Measurements from ENCODE around the gene HP.

DNA sequence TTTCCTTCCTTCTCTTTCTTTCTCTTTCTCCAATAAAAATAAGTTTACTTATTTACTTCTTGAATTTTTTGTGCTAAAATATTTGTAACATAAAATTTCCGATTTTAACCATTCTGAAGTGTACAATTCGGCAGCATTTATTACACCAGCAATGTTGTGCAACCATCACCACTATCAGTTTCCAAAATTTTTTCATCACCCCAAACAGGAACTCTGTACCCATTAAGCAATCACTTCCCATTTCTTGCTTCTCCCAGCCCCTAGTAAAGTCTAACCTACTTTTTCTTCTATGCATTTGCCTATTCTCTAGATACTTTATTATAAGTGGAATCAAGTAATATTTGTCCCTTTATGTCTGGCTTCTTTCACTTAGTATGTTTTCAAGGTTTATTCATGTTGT, 2.5 kb upstream of the HP start:
- TF ChIP-seq, protein P1, sequence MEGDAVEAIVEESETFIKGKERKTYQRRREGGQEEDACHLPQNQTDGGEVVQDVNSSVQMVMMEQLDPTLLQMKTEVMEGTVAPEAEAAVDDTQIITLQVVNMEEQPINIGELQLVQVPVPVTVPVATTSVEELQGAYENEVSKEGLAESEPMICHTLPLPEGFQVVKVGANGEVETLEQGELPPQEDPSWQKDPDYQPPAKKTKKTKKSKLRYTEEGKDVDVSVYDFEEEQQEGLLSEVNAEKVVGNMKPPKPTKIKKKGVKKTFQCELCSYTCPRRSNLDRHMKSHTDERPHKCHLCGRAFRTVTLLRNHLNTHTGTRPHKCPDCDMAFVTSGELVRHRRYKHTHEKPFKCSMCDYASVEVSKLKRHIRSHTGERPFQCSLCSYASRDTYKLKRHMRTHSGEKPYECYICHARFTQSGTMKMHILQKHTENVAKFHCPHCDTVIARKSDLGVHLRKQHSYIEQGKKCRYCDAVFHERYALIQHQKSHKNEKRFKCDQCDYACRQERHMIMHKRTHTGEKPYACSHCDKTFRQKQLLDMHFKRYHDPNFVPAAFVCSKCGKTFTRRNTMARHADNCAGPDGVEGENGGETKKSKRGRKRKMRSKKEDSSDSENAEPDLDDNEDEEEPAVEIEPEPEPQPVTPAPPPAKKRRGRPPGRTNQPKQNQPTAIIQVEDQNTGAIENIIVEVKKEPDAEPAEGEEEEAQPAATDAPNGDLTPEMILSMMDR (IDR thresholded peaks at IDR 0.05; ENCODE audit: insufficient read depth, low read length): no peak
- TF ChIP-seq POLR2AphosphoS5 (IDR thresholded peaks at IDR 0.05; ENCODE audit: low read depth) (no peak), GABPA (IDR thresholded peaks at IDR 0.05; ENCODE audit: low read depth) (no peak), SPI1 (IDR thresholded peaks at IDR 0.05; ENCODE audit: borderline replicate concordance, low read depth) (peak; percentile 95)

All from HL-60 (cell line).